Right hindlimb (tissue), 1 donor: Measurements from ENCODE around the gene SAT1.
"Not testable (repeated sequence)": the region's sequence is repeated elsewhere in the genome, so short reads cannot be mapped to it uniquely, and the experiment has no call there.

Experiments used
- DNase-seq: peaks from one replicate; pipeline ENCODE4 v3.0.0-alpha.2; 2018

The SAT1 gene

GRCh38 chrX:23782863-23783588, at the start of gene SAT1:
Gene SAT1 (plus strand): TSS chrX:23783173. CDS start chrX:23783352, 179 bp downstream.
- peak; percentile 96 for DNase-seq

GRCh38 chrX:23736030-23736429, 46.9 kb upstream of the SAT1 start:
- DNase-seq, result no peak

- DNase-seq, result no peak
These were observed 45.6 kb upstream of the SAT1 start for GRCh38 chrX:23737413-23737812.

GRCh38 chrX:23742174-23742696, 40.7 kb upstream of the SAT1 start:
- DNase-seq, result peak; percentile 66

- peak; percentile 94 for DNase-seq
These were observed 40.0 kb upstream of the SAT1 start, which contains the start of gene ACOT9 for GRCh38 chrX:23742697-23743622. Gene ACOT9 (minus strand): TSS chrX:23743276. CDS start chrX:23743144, 132 bp downstream.

GRCh38 chrX:23743623-23743971, 39.4 kb upstream of the SAT1 start:
- not testable (repeated sequence) for DNase-seq

- DNase-seq, result no peak
These were observed 37.2 kb upstream of the SAT1 start for GRCh38 chrX:23745786-23746185.

GRCh38 chrX:23749129-23749528, 33.8 kb upstream of the SAT1 start:
- no peak for DNase-seq

GRCh38 chrX:23749576-23749975, 33.4 kb upstream of the SAT1 start:
- no peak for DNase-seq

- DNase-seq, result no peak
These were observed 30.1 kb upstream of the SAT1 start for GRCh38 chrX:23752740-23753415.

GRCh38 chrX:23754664-23755063, 28.3 kb upstream of the SAT1 start:
- no peak for DNase-seq

- DNase-seq, result no peak
These were observed 26.8 kb upstream of the SAT1 start for GRCh38 chrX:23756165-23756564.

GRCh38 chrX:23759821-23760220, 23.2 kb upstream of the SAT1 start:
- no peak for DNase-seq

GRCh38 chrX:23764188-23764984, 18.6 kb upstream of the SAT1 start:
- no peak for DNase-seq

- DNase-seq, result no peak
These were observed 17.5 kb upstream of the SAT1 start for GRCh38 chrX:23765449-23765848.

- no peak for DNase-seq
These were observed 17.1 kb upstream of the SAT1 start for GRCh38 chrX:23765868-23766267.

- no peak for DNase-seq
These were observed 16.1 kb upstream of the SAT1 start for GRCh38 chrX:23766650-23767551.

- DNase-seq, result no peak
These were observed 12.8 kb upstream of the SAT1 start for GRCh38 chrX:23770142-23770541.

GRCh38 chrX:23771086-23771485, 11.9 kb upstream of the SAT1 start:
- not testable (repeated sequence) for DNase-seq

GRCh38 chrX:23773601-23774175, 9.3 kb upstream of the SAT1 start:
- no peak for DNase-seq

GRCh38 chrX:23776363-23776762, 6.6 kb upstream of the SAT1 start:
- no peak for DNase-seq
